ENCODE measurements around the gene ANGPTL5. TPM values are rescaled to one million over a fixed set of nuclear protein-coding genes. Genes with fewer than 3 reads are reported as not detected.

Gene ANGPTL5
- polyA plus RNA-seq, 3 donors, result not detected

GRCh38 chr11:101907815-101908214, 8.5 kb downstream of the ANGPTL5 start:
- H3K36me3 ChIP-seq (replicated peaks in 1 of 2; ENCODE audit: control insufficient read depth in 1 of 2, insufficient read depth in 2 of 2, low read length in 2 of 2), result no peaks in the 10 kb centered on the region
- no peak overlapping the region for H3K4me2 ChIP-seq (replicated peaks; ENCODE audit: extremely low read depth, low read length, poor library complexity, severe bottlenecking)
- no peak overlapping the region for H3K27ac ChIP-seq (ENCODE audit: low read depth in 1 of 2, low read length in 2 of 2)
- no CpG with 5 or more reads among the region's 1 CpG for WGBS (ENCODE audit: insufficient coverage)
- Mint-ChIP-seq H3K27ac (no peak overlapping the region), H3K36me3 (no peaks in the 10 kb centered on the region), H3K4me3 (no peak overlapping the region), H3K27me3 (ENCODE audit: low read depth in 3 of 3) (peaks cover 0 to 3% (median 2%) of the 10 kb centered on the region in 3 donors), H3K4me1 (no peaks in the 10 kb centered on the region), H3K9me3 (no peaks in the 10 kb centered on the region)
- DNase-seq, result no peak
- no peak overlapping the region for H3K9ac ChIP-seq (ENCODE audit: insufficient read depth, low read length, poor library complexity, severe bottlenecking)
- intact Hi-C loops (cut with micrococcal nuclease), result no loop called here
- H3K27me3 ChIP-seq (ENCODE audit: control insufficient read depth in 2 of 2, insufficient read depth in 2 of 2, low read length in 2 of 2), result peaks cover 0 to 4% of the 10 kb centered on the region in 2 donors
- H3K9me3 ChIP-seq (replicated peaks in 1 of 2; ENCODE audit: control insufficient read depth in 1 of 2, insufficient read depth in 1 of 2, low read length in 2 of 2), result no peaks in the 10 kb centered on the region
- no peaks in the 10 kb centered on the region for H3K79me2 ChIP-seq (ENCODE audit: insufficient read depth, low read length)
- no peak for TF ChIP-seq CTCF (IDR thresholded peaks at IDR 0.05)
- H4K20me1 ChIP-seq (ENCODE audit: insufficient read depth, low read length), result no peaks in the 10 kb centered on the region
- no peaks in the 10 kb centered on the region for H3K4me1 ChIP-seq (ENCODE audit: control insufficient read depth in 1 of 2, insufficient read depth in 2 of 2, low read length in 2 of 2)
- H3K4me3 ChIP-seq (replicated peaks in 1 of 3; ENCODE audit: low read depth in 2 of 3, low read length in 3 of 3), result no peak overlapping the region
- H2AFZ ChIP-seq (ENCODE audit: insufficient read depth, low read depth, low read length, poor library complexity, severe bottlenecking), result no peak overlapping the region

GRCh38 chr11:101894505-101894904, 21.8 kb downstream of the ANGPTL5 start:
- Histone ChIP-seq H3K27me3 (ENCODE audit: control insufficient read depth in 2 of 2, insufficient read depth in 2 of 2, low read length in 2 of 2) (no peaks in the 10 kb centered on the region), H3K9me3 (replicated peaks in 1 of 2; ENCODE audit: control insufficient read depth in 1 of 2, insufficient read depth in 1 of 2, low read length in 2 of 2) (no peaks in the 10 kb centered on the region), H4K20me1 (ENCODE audit: insufficient read depth, low read length) (no peaks in the 10 kb centered on the region), H3K4me2 (replicated peaks; ENCODE audit: extremely low read depth, low read length, poor library complexity, severe bottlenecking) (no peak overlapping the region), H3K4me3 (replicated peaks in 1 of 3; ENCODE audit: low read depth in 2 of 3, low read length in 3 of 3) (no peak overlapping the region), H3K79me2 (ENCODE audit: insufficient read depth, low read length) (no peaks in the 10 kb centered on the region), H2AFZ (ENCODE audit: insufficient read depth, low read depth, low read length, poor library complexity, severe bottlenecking) (no peak overlapping the region), H3K4me1 (ENCODE audit: control insufficient read depth in 1 of 2, insufficient read depth in 2 of 2, low read length in 2 of 2) (no peaks in the 10 kb centered on the region), H3K27ac (ENCODE audit: low read depth in 1 of 2, low read length in 2 of 2) (no peak overlapping the region), H3K36me3 (replicated peaks in 1 of 2; ENCODE audit: control insufficient read depth in 1 of 2, insufficient read depth in 2 of 2, low read length in 2 of 2) (no peaks in the 10 kb centered on the region), H3K9ac (ENCODE audit: insufficient read depth, low read length, poor library complexity, severe bottlenecking) (no peak overlapping the region)
- H3K27me3 Mint-ChIP-seq (ENCODE audit: low read depth in 3 of 3), result peaks cover 1 to 4% (median 3%) of the 10 kb centered on the region in 3 donors
- TF ChIP-seq CTCF (IDR thresholded peaks at IDR 0.05), result no peak
- intact Hi-C loops (cut with micrococcal nuclease), result no loop called here
- H3K9me3 Mint-ChIP-seq, result peaks cover 0 to 7% (median 2%) of the 10 kb centered on the region in 7 donors
- no peak overlapping the region for H3K4me3 Mint-ChIP-seq
- no peak for DNase-seq
- H3K36me3 Mint-ChIP-seq, result no peaks in the 10 kb centered on the region
- H3K27ac Mint-ChIP-seq, result no peak overlapping the region
- no peaks in the 10 kb centered on the region for H3K4me1 Mint-ChIP-seq
- WGBS (ENCODE audit: insufficient coverage), result no CpG with 5 or more reads among the region's 1 CpG
